Eye (tissue), 1 donor: Measurements from ENCODE around the gene DYNLT2.
"Not testable (repeated sequence)": the region's sequence is repeated elsewhere in the genome, so short reads cannot be mapped to it uniquely, and the experiment has no call there.

ENCODE experiments used
- DNase-seq: peaks from one replicate; pipeline ENCODE4 v3.0.0-alpha.2; 2015

DYNLT2 gene

DNA sequence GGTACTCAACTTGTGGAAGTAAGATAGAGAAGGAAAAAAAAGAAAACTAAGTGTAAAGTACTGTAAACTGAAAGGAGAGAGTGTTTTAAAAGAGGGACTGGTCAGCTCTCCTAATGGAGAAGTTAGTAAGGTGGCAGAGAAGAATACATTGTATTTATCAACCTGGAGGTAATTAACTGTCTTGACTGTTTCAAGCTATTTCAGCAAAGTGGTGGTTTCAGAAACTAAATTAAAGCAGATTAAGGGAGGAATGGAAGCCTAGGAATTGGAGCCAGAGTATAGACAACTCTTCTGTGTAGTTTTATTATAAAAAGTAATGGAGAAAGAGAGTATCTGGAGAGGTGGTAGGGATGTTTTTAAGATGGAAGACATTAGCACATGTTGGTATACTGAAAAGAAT is 24.4 kb downstream of the DYNLT2 start:
- no peak for DNase-seq

- no peak for DNase-seq
Measured at GRCh38 chr6:169726049-169726400, 25.3 kb downstream of the DYNLT2 start.

DNA sequence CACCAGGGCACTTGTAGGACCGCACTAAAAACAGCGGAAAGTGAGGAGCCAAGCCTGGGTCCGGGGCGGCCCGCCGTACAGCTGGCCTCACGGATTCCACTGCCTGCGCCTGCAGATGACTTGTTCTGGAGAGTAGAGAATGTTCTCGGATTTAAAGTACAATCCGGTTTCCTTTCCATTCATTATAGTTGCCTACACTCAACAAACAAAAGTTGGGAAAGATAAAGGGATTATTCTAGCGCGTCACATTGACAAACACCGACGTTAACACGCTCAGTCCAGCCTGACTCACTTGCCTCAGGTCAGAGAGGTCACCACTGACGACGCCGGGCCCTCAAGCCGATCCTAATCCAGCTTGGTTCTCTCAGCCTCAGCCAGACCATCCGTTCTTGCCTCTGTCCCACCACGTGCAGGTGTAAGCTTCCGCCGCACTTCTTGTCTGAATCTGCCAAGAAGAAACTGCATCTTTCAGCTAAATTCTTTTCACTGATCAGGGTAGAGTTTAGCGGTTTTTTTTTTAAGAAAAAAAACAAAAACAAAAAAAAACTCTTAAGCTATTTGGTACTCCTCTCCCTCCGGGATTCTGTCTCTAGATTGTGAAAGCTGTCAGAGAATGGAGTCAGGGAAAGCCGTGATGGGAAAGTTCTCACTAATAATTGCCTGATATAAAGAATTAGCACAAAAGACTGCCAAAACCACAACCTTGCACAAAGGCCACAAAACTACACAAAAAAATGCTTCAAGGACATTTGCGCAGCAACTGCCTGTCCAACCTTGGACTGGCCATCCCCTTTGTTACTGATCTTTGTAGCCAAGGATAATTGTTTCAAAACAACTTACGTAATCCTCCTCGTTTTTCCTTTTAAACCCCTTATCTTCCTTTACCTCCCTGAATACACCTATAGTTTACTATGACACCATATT is 26.0 kb downstream of the DYNLT2 start:
- DNase-seq, result peak; percentile 89

GRCh38 chr6:169724494-169725124 is 26.8 kb downstream of the DYNLT2 start, which contains the start of gene PHF10:
TSS of gene PHF10 (minus strand) at chr6:169724500. CDS start at chr6:169723931, 569 bp downstream.
- peak; percentile 93 for DNase-seq

- no peak for DNase-seq
Measured at GRCh38 chr6:169723991-169724493, 27.3 kb downstream of the DYNLT2 start.

- DNase-seq, result peak; percentile 87
Measured at GRCh38 chr6:169723200-169723909, 28.0 kb downstream of the DYNLT2 start.

- no peak for DNase-seq
Measured at GRCh38 chr6:169722362-169723199, 28.8 kb downstream of the DYNLT2 start.

- no peak for DNase-seq
Measured at GRCh38 chr6:169720207-169720855, 31.0 kb downstream of the DYNLT2 start.

DNA sequence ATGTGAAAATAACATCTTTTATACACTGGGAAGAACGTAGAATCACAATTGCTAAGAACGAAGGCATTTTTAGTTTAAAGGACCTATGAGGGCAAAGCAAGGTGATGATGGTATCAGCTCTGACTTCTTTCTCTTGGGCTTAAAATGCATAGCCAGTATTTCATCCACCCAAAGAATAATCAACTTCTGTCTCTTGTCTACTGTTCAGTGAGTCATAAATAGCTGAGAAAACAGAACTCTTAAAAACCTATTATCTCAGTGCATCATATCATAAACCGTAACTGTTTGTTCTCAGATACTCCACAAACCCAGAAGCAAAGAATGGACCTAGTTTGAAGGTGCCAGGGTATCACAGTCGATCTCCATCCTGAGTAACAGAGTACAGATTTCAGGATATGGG is 32.3 kb downstream of the DYNLT2 start:
- no peak for DNase-seq

GRCh38 chr6:169714595-169714994 is 36.8 kb downstream of the DYNLT2 start:
- no peak for DNase-seq

- DNase-seq, result no peak
Measured at GRCh38 chr6:169714178-169714577, 37.2 kb downstream of the DYNLT2 start.

GRCh38 chr6:169710009-169710408 is 41.4 kb downstream of the DYNLT2 start:
- DNase-seq, result no peak

- no peak for DNase-seq
Measured at GRCh38 chr6:169709293-169709692, 42.1 kb downstream of the DYNLT2 start.

DNA sequence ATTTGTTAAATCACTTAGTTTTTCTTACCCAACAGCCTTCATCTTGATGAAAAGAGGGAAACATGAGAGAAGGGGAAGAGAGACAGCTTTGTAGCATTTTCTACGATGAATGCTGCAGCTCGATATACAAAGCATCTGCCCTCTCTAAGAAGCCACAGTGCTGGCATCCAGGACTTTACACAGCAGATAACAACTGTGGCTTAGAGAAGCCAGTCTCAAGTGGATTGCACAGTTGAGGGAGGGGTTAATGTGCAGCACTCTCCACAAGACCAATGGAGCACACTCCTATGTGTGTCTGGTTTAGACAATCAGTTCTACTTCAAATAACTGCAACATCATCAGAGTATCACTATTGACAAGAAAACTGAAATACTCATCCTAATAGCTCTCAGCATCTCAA is 43.6 kb downstream of the DYNLT2 start:
- DNase-seq, result no peak

DNA sequence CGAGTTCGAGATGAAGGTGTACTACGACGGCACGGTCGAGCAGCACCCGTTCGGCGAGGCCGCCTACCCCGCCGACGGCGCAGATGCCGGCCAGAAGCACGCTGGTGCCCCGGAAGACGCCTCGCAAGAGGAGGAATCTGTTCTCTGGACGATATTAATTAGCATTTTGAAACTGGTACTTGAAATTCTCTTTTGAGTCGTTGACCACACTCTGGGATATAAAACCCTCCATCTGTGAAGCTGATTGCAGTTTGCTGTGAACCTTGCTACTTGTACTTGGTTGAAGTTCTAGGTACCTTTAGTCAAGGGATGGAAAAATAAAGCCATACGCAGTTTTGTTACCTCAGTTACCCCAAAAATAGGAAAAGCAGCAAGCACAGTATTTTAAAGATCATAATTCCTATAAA is 48.5 kb downstream of the DYNLT2 start:
- DNase-seq, result no peak

- DNase-seq, result peak; percentile 99
Measured at GRCh38 chr6:169701954-169702839, 49.2 kb downstream of the DYNLT2 start, which contains the start of the genes C6orf120 and WDR27. TSS of gene C6orf120 (plus strand) at chr6:169702126. CDS start at chr6:169702460, 334 bp downstream. TSS of gene WDR27 (minus strand) at chr6:169702029. CDS start at chr6:169689005, 13,024 bp downstream.

DNA sequence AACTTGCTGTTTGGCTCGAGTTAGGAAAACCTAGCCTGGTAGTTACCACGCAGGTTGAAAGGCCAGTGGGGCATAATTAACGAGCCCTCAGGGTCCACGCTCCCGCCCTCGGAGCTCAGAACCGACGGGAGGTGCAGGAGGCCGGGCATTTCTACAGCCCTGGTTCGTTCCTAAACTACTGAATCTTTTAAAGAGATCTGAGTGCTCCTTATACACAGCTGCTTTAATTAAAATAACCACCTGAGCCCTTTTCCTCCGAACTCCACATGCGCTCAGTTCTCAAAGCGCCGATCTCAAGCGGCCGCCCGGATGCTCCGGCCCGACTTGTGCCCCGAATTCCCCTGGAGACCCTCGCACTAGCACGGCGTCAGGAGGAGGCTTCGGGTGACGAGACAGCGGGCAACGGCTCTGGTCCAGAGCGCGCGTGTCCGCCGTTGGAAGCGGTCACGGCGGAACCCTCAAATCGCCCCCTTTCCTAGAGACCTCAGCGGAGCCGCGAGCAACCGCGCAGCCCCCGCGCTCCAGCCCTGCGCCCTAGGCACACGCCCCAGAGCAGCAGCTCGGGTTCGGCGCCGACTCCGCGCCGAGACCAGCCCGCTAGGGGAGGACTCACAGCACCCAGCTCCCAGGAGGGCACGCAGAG is 49.9 kb downstream of the DYNLT2 start:
- no peak for DNase-seq

DNA sequence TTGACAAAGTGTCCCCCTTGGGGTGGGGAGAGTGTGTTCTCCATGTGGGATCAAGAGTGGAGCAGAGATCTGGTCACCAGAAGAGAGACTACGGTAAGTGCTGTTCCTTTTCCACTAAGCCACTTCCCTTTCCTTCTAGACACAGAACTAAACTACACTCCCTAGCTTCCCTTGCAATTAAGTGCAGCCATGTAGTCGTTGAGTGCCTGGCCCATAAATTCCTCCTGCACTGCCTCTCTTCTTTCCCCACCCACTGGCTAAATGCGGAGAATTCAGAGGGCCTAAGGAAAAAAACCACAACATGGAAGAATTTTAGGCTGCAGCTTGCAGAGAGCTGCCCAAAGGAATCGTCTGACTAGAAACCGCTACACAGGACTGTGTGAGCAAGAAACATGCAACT is 51.1 kb downstream of the DYNLT2 start:
- DNase-seq, result no peak

DNA sequence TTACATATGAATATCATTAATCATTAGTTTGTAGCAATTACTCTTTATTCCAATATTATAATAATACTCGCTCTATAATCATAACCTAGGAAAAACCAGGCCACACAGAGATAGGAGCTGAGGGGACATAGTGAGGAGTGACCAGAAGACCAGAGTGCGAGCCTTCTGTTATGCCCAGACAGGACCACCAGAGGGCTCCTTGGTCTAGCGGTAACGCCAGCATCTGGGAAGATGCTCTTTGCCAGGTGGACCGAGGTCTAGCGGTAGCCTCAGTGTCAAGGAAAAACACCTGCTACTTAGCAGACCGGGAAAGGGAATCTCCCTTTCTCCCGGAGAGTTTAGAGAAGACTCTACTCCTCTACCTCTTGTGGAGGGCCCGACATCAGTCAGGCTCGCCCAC is 54.3 kb downstream of the DYNLT2 start:
- DNase-seq, result not testable (repeated sequence)

DNA sequence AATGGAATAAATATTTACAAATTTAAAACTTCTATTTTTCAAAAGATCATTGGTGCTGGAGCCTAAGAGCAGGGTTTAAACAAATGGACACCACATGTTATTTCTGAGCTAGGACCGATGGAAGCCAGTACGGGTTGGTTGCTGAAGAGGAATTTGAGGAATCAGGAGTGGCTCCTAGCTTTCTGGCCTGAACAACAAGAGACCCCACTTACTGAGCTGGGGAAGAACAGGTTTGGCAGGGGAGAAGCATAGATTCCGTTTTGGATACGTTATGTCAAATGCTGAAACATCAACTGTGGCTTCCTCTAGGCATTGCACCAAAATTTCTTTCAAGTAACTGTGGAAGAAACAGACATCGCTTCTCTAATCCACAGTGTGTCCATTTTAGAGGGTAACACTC is 56.2 kb downstream of the DYNLT2 start:
- DNase-seq, result no peak
